H1 (cell line): ENCODE results near the gene VASH1. TPM values are rescaled to one million over a fixed set of nuclear protein-coding genes. Genes with fewer than 3 reads are reported as not detected.

Experiments used
- BACH1 ChIP-seq: IDR thresholded peaks from 2 replicates; pipeline ENCODE4 v1.6.1; 2012; ENCODE audit warnings: low read length, improper control_type of control experiment
- CEBPB ChIP-seq: IDR thresholded peaks from 2 replicates; pipeline ENCODE4 v1.6.1; 2012; ENCODE audit warnings: low read depth, low read length
- CREB1 ChIP-seq: IDR thresholded peaks from 2 replicates; pipeline ENCODE4 v1.6.1; 2012; ENCODE audit warnings: inconsistent platforms
- E2F6 ChIP-seq: IDR thresholded peaks from 2 replicates; pipeline ENCODE4 v1.6.1; 2012; ENCODE audit warnings: inconsistent platforms
- FOSL1 ChIP-seq: IDR thresholded peaks from 2 replicates; pipeline ENCODE4 v1.6.1; 2011; ENCODE audit warnings: mild to moderate bottlenecking, low read depth, low read length, moderate library complexity; ENCODE audit not compliant: insufficient read depth
- HDAC6 ChIP-seq: IDR thresholded peaks from one replicate; pipeline ENCODE4 v1.7.1; 2012; ENCODE audit warnings: low read depth, mild to moderate bottlenecking, inconsistent platforms, low read length, moderate library complexity
- NANOG ChIP-seq: IDR thresholded peaks from 2 replicates; pipeline ENCODE4 v1.6.1; 2011; ENCODE audit warnings: low read length, low read depth, mild to moderate bottlenecking, inconsistent platforms; ENCODE audit not compliant: insufficient read depth, poor library complexity, severe bottlenecking
- RAD21 ChIP-seq, 2 experiments: IDR thresholded peaks in 1 of 2; conservative IDR thresholded peaks in 1 of 2; 2 replicates each; pipeline ENCODE4 v1.6.1; 2011; ENCODE audit warnings: low read depth in 2 of 2, low read length in 2 of 2, improper control_type of control experiment in 1 of 2, inconsistent platforms in 1 of 2, mild to moderate bottlenecking in 1 of 2, moderate library complexity in 1 of 2
- RBBP5 ChIP-seq: IDR thresholded peaks from 2 replicates; pipeline ENCODE4 v1.7.1; 2012; ENCODE audit warnings: low read depth, mild to moderate bottlenecking, inconsistent platforms, low read length, moderate library complexity, borderline replicate concordance
- RNF2 ChIP-seq: fragments of 200-900, 300-1000 bp; sonication (generic); IDR thresholded peaks from 2 replicates; pipeline ENCODE4 v1.7.1; 2016; ENCODE audit warnings: borderline replicate concordance, low read depth, mild to moderate bottlenecking, antibody characterized with exemption, low read length; ENCODE audit not compliant: poor library complexity, severe bottlenecking; ENCODE audit errors: missing control alignments
- SP4 ChIP-seq: IDR thresholded peaks from 2 replicates; pipeline ENCODE4 v1.6.1; 2012; ENCODE audit warnings: low read length, inconsistent platforms
- USF2 ChIP-seq: IDR thresholded peaks from 2 replicates; pipeline ENCODE4 v1.6.1; 2011; ENCODE audit warnings: low read length, improper control_type of control experiment
- ZNF274 ChIP-seq: IDR thresholded peaks from 2 replicates; pipeline ENCODE4 v1.7.0; 2012; ENCODE audit warnings: low read length, borderline replicate concordance; ENCODE audit errors: extremely low read depth
- polyA plus RNA-seq, 7 experiments: library from polyadenylated mRNA; depleted of rRNA in 3 of 7; stranded (reverse) in 5 of 7; unstranded in 2 of 7; fragments of >200 nt in 5 of 7; fragments of 200-250 nt in 2 of 7; gene quantifications; 1 replicate in 5 of 7; 2 replicates in 1 of 7; 4 replicates in 1 of 7; pipeline versions ENCODE4 v1.2.1 to v1.2.3, GENCODE V29; 2011 to 2013; ENCODE audit warnings: missing spikeins in 2 of 7, mixed read lengths in 2 of 7
- total RNA-seq: library from RNA; stranded (reverse); fragmentation: NEBNext Ultra II Directional; extraction: Animal tissue kit (Norgen Biotek cat#: 25700); gene quantifications from 2 replicates; pipeline ENCODE4 v1.2.1, GENCODE V29; 2021

Gene VASH1
- total and polyA plus RNA-seq, 2 of the 8 experiments (the other 6 are each of a cell fraction or from before 2014, with no cell fraction given), result 3.1 to 6.4 TPM

GRCh38 chr14:76724651-76725550, 36.4 kb upstream of the VASH1 start (continued):
- TF ChIP-seq USF2 (no peak), RBBP5 (no peak), NANOG (no peak), ZNF274 (no peak), BACH1 (no peak), E2F6 (no peak), RAD21 (IDR thresholded peaks at IDR 0.05 in 1 of 2, conservative IDR thresholded peaks at IDR 0.05 in 1 of 2; ENCODE audit: low read depth in 2 of 2, low read length in 2 of 2) (no peak), CEBPB (no peak), CREB1 (no peak), HDAC6 (no peak), FOSL1 (no peak), RNF2 (no peak), SP4 (no peak)
